HG03571 (cell line): ENCODE measurements around the gene HEMK1.

Experiments
- ATAC-seq: cut with Tn5 transposase; IDR thresholded peaks from one replicate; pipeline ENCODE4 v1.9.1; 2021; ENCODE audit not compliant: unreplicated experiment

The HEMK1 gene

GRCh38 chr3:50612970-50613846 is 43.9 kb downstream of the HEMK1 start:
- ATAC-seq, result no peak

GRCh38 chr3:50615190-50615589 is 45.9 kb downstream of the HEMK1 start:
- ATAC-seq, result no peak

DNA sequence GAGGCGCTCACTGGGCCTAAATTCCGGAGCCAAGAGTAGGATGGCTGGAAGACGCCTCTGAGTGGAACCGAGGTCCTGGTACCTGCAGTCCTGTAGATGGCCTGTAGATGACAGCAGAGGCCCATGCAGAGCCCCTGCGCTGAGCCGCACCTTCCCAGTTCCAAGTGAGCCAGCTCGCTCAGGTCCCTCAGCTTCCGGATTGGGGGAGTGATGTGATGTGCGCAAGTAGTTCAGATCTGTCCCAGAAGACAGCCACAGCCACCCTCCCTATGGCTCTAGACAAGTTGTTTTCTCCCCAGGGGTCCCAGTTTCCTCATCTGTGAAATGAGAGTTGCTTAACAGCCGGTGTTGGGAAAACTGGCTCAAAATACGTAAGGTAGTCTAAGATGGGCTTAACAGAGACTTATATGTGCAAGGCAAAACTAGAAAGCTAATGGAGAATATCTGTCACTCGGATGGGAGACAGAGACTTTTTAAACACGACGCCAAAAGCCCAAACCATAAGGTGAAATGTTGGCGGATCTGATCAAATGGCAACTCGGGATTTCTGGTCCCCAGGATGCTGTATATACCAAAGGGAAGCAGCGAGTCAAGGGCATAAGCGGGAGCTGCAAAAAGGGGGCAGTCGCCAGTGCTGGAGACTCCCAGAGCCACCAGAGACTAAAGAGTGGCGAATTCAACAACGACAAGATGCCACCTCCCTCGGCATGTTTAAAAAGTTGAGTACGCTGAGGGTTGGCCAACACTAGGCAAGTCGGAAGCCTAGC is 46.9 kb downstream of the HEMK1 start:
- ATAC-seq, result peak; percentile 35

- peak; percentile 70 for ATAC-seq
These were observed 47.4 kb downstream of the HEMK1 start for GRCh38 chr3:50616770-50617095.

DNA sequence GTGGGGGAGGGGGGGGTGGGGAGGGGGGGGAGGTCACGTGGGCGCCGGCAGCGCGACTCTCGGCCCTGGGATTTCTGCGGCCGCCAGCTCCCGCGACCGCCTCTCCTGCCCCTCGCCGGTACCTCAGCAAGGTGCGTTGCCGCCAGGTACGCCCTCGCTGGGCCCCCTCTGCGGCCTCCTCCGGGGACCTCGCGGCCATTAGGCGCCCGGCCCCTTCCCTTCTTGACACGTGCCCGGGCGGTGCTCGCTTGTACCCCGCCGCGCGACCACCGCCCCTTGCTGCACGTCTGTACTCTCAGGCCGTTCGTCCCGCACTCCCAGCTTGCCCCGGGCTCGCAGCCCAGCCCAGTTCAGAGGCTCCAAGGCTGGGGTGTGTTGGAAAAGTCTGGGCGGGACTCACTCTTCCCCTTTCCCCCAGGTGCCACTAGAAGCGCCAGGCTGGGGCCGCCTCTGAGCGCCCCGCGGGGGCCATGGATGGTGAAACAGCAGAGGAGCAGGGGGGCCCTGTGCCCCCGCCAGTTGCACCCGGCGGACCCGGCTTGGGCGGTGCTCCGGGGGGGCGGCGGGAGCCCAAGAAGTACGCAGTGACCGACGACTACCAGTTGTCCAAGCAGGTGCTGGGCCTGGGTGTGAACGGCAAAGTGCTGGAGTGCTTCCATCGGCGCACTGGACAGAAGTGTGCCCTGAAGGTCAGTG is 47.9 kb downstream of the HEMK1 start, which contains the start of gene MAPKAPK3:
MAPKAPK3 (plus strand) TSS at position 56 of the 696 bp plus-strand sequence; CDS start at position 471, 415 bp downstream.
- peak; percentile 4 for ATAC-seq

DNA sequence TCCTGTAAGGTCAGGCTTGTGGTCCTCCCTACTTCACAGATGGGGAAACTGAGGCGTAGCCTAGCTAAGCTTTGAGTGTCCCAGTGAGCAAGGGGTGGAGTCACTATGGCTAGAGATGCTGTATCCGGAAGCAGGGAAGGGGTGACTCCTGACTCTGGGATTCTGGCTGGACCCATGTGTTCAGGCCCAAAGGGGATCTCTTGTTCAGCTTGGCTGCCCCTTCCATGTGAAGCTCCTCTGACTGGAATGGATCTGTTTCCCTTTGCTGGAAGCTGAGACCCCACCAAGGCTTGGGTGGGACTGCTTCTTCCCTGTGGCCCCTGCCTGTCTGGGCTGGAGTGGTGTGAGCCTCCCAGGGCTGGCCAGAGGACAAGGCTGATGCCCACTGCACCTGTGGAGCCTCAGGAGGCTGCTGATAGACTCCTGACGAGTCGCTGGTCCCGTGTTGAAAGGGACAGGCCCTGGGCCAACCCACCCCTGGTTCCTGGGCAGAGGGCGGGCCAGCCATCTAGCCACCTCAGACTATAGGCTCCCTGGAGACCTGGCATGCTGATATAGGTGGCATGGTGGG is 48.7 kb downstream of the HEMK1 start:
- no peak for ATAC-seq

DNA sequence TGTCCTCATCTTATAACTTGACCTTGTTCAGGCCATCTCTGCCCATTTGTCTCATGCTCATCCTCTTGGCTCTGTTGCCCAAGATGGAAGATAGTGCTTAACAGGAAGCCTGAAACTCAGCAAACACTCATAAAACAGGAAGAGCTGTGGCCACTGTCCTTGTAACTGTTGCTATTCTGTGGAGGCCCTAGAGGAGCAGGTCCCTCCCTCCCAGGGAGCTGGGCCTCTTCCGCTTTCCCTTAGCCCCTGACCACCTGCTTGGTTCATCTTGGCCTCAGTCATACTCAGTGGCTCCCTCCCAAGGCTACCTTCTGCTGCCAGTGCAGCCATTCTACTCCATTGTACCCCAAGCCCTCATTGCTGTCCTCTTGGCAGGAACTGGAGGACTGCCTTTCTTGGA is 51.1 kb downstream of the HEMK1 start:
- no peak for ATAC-seq

- ATAC-seq, result no peak
These were observed 51.5 kb downstream of the HEMK1 start for GRCh38 chr3:50620820-50621219.

GRCh38 chr3:50622881-50623280 is 53.6 kb downstream of the HEMK1 start:
- ATAC-seq, result no peak

GRCh38 chr3:50623840-50624474 is 54.6 kb downstream of the HEMK1 start:
- peak; percentile 48 for ATAC-seq

GRCh38 chr3:50624634-50625033 is 55.3 kb downstream of the HEMK1 start:
- ATAC-seq, result no peak

DNA sequence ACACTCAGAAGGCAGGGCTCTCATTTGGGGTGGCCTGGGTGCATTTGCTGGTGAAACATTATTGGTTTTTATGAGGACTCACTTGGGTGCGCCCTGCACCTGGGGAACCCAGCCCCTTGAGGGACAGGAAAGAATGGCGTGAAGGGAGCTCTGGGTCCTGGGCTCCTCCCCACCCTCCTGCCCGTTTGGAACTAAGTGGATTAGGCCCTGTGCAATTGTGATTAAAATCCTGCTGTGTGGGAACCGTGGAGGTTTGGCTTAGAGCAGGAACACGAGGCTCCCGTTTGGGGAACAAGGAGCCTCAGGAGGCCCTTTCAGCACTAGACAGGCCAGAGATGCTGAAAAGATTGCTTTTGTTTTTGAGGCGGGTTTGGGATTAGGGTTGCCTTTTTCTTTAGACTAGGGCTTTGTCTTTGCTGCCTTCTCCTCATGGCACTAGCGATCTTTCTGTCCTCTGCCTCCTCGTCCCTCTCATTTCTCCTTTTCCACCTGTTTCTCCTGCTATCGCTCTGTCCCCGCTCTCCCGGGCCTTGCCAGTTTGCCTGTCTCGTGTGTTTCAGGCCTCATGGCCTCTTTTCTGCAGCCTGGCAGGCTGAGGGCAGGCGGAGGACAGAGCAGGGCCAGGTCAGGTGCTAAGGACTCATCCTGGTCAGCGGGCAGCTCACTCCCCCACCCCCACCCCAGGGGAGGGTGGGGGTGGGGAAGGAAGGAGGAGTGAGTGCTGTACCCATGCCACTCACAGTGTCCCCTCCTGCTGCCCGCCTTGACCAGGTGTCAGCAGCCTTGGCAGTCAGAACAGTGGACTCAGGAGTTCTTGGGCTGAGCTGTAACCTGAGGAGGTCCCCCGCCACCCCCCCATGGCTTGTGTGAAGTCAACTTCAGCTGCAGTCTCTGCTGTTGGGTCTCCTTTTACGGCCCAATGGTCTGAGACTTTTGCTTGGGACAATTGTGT is 56.2 kb downstream of the HEMK1 start:
- no peak for ATAC-seq

DNA sequence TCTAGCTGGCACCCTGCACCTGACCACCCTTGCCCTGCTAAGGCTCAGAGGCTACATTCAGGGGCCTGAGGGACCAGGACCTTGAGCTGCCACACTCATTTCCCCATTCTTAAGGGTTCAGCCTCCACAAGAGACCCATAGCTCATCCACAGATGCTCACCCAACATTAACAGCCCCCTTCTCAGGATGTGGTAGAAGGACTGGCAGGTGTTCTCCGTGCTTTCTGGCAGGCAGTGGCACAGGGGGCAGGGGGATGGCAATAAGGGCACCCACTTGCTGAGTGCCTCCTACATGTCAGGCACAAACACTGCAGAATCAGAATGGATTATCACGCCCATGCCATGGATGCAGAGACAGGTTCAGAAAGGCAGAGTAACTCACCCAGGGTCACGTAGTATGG is 57.1 kb downstream of the HEMK1 start:
- no peak for ATAC-seq

- ATAC-seq, result no peak
These were observed 58.2 kb downstream of the HEMK1 start for GRCh38 chr3:50627407-50628051.

DNA sequence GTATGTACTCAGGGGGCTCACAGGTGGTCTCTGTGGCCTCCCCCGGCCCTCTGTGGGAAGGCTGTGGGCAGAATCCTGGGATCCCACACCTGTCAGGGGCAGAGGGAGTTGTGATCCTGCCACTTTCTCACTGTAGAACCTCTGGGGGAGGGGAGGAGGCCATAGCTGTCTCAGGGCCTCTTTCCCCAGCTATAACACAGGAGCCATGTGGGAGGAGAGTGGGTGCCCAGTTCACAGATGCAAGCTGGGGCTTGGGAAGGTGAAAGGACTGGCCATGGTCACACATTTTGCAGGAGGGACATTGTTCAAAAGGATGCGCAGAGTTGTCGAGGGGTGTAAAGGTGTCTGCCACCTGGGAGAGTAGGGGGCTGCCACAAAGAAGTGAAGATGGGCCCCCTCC is 59.3 kb downstream of the HEMK1 start:
- ATAC-seq, result no peak

DNA sequence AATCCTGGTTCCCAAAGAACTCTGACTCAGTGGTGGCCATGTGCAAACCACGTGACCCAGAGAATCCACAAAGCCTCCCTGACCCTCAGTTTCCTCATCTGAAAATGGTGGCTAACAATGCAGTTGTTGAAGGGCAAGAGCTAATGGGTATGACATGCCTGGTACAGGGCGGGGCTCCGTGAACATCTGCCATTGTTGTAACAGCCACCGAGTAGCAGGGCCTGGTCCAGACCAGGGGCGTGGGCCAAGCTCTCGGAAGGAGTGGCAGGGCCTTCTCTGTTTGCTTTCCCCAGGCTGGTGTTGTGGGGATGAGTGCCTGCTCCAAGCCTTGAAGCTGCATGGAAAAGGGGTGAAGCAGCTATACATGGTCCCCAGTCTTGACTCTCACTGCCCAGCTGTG is 61.1 kb downstream of the HEMK1 start:
- ATAC-seq, result no peak

DNA sequence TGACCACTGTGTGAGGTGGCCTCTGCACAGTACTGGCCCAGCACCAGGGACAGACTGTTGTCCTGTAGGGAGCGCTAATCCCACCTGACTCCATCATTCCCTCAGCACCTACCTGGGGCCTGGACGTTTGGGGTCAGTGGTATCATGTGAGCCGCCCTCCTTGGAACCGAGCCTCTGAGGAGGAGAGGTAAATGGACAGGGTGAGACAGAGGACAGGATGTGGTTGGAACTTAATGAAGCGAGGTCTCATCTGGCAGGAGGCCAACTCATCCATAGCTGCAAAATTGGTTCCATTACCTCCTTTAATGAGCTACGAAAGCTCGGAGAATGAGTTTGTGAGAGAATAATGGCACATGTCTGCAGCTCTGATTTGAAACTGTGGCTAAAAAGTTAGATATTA is 61.6 kb downstream of the HEMK1 start:
- ATAC-seq, result no peak

- ATAC-seq, result no peak
These were observed 63.1 kb downstream of the HEMK1 start for GRCh38 chr3:50632450-50632849.

- no peak for ATAC-seq
These were observed 64.0 kb downstream of the HEMK1 start for GRCh38 chr3:50633230-50633790.
